ENCODE results near the gene GRHL1.

- no peak for TF ChIP-seq CTCF (IDR thresholded peaks at IDR 0.05; ENCODE audit: low read length)
- TF ChIP-seq EZH2phosphoT487 (IDR thresholded peaks at IDR 0.05; ENCODE audit: low read length), result no peak
- no peak for TF ChIP-seq EZH2 (optimal IDR thresholded peaks at IDR 0.05; ENCODE audit: low read depth, low read length)
These were observed 47.6 kb downstream of the GRHL1 start for GRCh38 chr2:9998916-9999654.
